HepG2 (cell line): ENCODE results near the gene TTC6. TPM values are rescaled to one million over a fixed set of nuclear protein-coding genes. Genes with fewer than 3 reads are reported as not detected.

Experiments
- AGO1 ChIP-seq: fragments of 200-400 bp; formaldehyde crosslinking; IDR thresholded peaks from 2 replicates; pipeline ENCODE4 v1.6.1; 2017; ENCODE audit warnings: mild to moderate bottlenecking, low read depth, low read length, moderate library complexity; ENCODE audit not compliant: poor library complexity, severe bottlenecking
- CCAR2 ChIP-seq: fragments of 200-400 bp; formaldehyde crosslinking; optimal IDR thresholded peaks from 2 replicates; pipeline ENCODE3; 2018; ENCODE audit warnings: low read depth, mild to moderate bottlenecking, low read length, moderate library complexity
- NR2F1 ChIP-seq, 2 experiments: fragments of 450-650 bp in 1 of 2; formaldehyde crosslinking in 1 of 2; IDR thresholded peaks; 2 replicates each; pipeline versions ENCODE4 v1.5.0 to v1.6.1; 2016 to 2020; ENCODE audit warnings: mild to moderate bottlenecking in 1 of 2, missing compliant biosample characterization in 1 of 2, missing genetic modification reagents in 1 of 2, moderate library complexity in 1 of 2
- SIX4 ChIP-seq: sonication (generic); formaldehyde crosslinking; IDR thresholded peaks from 2 replicates; pipeline ENCODE4 v1.4.0; 2020; ENCODE audit warnings: missing genetic modification reagents
- SYNCRIP ChIP-seq: fragments of 200-400 bp; formaldehyde crosslinking; IDR thresholded peaks from 2 replicates; pipeline ENCODE4 v1.6.1; 2018; ENCODE audit warnings: mild to moderate bottlenecking, low read depth, low read length; ENCODE audit not compliant: insufficient read depth
- ZC3H13 ChIP-seq: sonication (generic); formaldehyde crosslinking; IDR thresholded peaks from 2 replicates; pipeline ENCODE4 v1.8.1; 2023; ENCODE audit warnings: mild to moderate bottlenecking, missing genetic modification reagents, moderate library complexity
- ZNF263 ChIP-seq: sonication (generic); formaldehyde crosslinking; IDR thresholded peaks from 2 replicates; pipeline ENCODE4 v1.4.0; 2020; ENCODE audit warnings: missing genetic modification reagents
- ZNF30 ChIP-seq: sonication (generic); formaldehyde crosslinking; IDR thresholded peaks from 2 replicates; pipeline ENCODE4 v1.5.0; 2020; ENCODE audit warnings: mild to moderate bottlenecking, missing genetic modification reagents
- ZNF614 ChIP-seq: IDR thresholded peaks from 2 replicates; pipeline ENCODE4 v1.6.1; 2018; ENCODE audit warnings: missing biosample characterization, missing genetic modification reagents, inconsistent platforms, borderline replicate concordance
- ZNF619 ChIP-seq: sonication (generic); formaldehyde crosslinking; IDR thresholded peaks from 2 replicates; pipeline ENCODE4 v1.4.0; 2020; ENCODE audit warnings: mild to moderate bottlenecking, missing genetic modification reagents
- ZNF644 ChIP-seq: IDR thresholded peaks from 2 replicates; pipeline ENCODE4 v1.6.1; 2016; ENCODE audit warnings: low read depth
- ZNF775 ChIP-seq: sonication (generic); formaldehyde crosslinking; IDR thresholded peaks from 2 replicates; pipeline ENCODE4 v1.4.0; 2020; ENCODE audit warnings: missing genetic modification reagents, mild to moderate bottlenecking, moderate library complexity, borderline replicate concordance
- ZNF83 ChIP-seq: sonication (generic); formaldehyde crosslinking; IDR thresholded peaks from 2 replicates; pipeline ENCODE4 v1.4.0; 2020; ENCODE audit warnings: missing genetic modification reagents, mild to moderate bottlenecking, borderline replicate concordance
- polyA plus RNA-seq, 8 experiments: library from polyadenylated mRNA; depleted of rRNA in 3 of 8; stranded (reverse) in 7 of 8; unstranded in 1 of 8; fragments of >200 nt; fragmentation: Illumina TruSeq in 4 of 8; extraction: Trizol in 4 of 8; gene quantifications; 2 replicates each; pipeline versions ENCODE4 v1.2.1 to v1.2.3, GENCODE V29; 2011 to 2016; ENCODE audit warnings: low read depth in 4 of 8, missing spikeins in 1 of 8, mixed read lengths in 1 of 8; ENCODE audit not compliant: insufficient read depth in 1 of 8
- total RNA-seq, 5 experiments: library from RNA; depleted of rRNA; stranded (reverse); fragments of >200 nt; fragmentation: Illumina TruSeq; extraction: Trizol; gene quantifications; 2 replicates each; pipeline ENCODE4 v1.2.3, GENCODE V29; 2016; ENCODE audit warnings: low read depth in 1 of 5
- TF ChIP-seq, protein P1 (sequence below): sonication (generic); formaldehyde crosslinking; IDR thresholded peaks from 2 replicates; pipeline ENCODE4 v1.4.0; 2020; ENCODE audit warnings: missing genetic modification reagents
- TF ChIP-seq, protein P2 (sequence below), 2 experiments: sonication (generic) in 1 of 2; formaldehyde crosslinking in 1 of 2; IDR thresholded peaks; 2 replicates each; pipeline versions ENCODE4 v1.4.0 to v1.6.1; 2016 to 2020; ENCODE audit warnings: borderline replicate concordance in 1 of 2, low read depth in 1 of 2, mild to moderate bottlenecking in 1 of 2, missing genetic modification reagents in 1 of 2
- TF ChIP-seq, protein P3 (sequence below): sonication (generic); formaldehyde crosslinking; IDR thresholded peaks from 2 replicates; pipeline ENCODE4 v1.5.0; 2020; ENCODE audit warnings: missing genetic modification reagents
- TF ChIP-seq, protein P4 (sequence below): sonication (generic); formaldehyde crosslinking; IDR thresholded peaks from 2 replicates; pipeline ENCODE4 v1.4.0; 2020; ENCODE audit warnings: missing genetic modification reagents, low read depth, mild to moderate bottlenecking, borderline replicate concordance

The TTC6 gene
- total and polyA plus RNA-seq, 2 of the 13 experiments (the other 11 are each of a cell fraction or from before 2014, with no cell fraction given), result 9.3 to 27.4 TPM

DNA sequence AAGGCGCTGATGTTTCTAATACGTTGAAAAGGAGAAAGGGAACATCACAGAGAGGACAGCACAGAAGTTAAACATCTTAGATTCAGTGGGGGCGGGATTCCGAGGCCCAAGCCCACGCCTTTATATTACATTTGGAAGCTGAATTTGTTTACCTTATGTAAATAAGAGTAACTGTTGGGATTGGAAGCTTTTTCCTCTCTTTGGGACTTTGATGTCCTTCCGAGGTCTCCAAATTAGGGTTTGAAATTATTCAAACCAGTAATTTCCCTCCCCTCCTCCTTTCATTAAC is 6.8 kb upstream of the TTC6 start (continued):
- TF ChIP-seq, protein P1, sequence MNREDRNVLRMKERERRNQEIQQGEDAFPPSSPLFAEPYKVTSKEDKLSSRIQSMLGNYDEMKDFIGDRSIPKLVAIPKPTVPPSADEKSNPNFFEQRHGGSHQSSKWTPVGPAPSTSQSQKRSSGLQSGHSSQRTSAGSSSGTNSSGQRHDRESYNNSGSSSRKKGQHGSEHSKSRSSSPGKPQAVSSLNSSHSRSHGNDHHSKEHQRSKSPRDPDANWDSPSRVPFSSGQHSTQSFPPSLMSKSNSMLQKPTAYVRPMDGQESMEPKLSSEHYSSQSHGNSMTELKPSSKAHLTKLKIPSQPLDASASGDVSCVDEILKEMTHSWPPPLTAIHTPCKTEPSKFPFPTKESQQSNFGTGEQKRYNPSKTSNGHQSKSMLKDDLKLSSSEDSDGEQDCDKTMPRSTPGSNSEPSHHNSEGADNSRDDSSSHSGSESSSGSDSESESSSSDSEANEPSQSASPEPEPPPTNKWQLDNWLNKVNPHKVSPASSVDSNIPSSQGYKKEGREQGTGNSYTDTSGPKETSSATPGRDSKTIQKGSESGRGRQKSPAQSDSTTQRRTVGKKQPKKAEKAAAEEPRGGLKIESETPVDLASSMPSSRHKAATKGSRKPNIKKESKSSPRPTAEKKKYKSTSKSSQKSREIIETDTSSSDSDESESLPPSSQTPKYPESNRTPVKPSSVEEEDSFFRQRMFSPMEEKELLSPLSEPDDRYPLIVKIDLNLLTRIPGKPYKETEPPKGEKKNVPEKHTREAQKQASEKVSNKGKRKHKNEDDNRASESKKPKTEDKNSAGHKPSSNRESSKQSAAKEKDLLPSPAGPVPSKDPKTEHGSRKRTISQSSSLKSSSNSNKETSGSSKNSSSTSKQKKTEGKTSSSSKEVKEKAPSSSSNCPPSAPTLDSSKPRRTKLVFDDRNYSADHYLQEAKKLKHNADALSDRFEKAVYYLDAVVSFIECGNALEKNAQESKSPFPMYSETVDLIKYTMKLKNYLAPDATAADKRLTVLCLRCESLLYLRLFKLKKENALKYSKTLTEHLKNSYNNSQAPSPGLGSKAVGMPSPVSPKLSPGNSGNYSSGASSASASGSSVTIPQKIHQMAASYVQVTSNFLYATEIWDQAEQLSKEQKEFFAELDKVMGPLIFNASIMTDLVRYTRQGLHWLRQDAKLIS (CRISPR knock-in tag), result no peak; the same call in 1 of the 2 replicates
- no peak for TF ChIP-seq ZNF614 (CRISPR knock-in tag)
- TF ChIP-seq NR2F1 (CRISPR knock-in tag; IDR thresholded peaks at IDR 0.05), result no peak
- TF ChIP-seq CCAR2, result no peak
- no peak for TF ChIP-seq ZNF644 (CRISPR knock-in tag)
- peak; percentile 10; the same call in 1 of the 2 replicates for TF ChIP-seq ZNF775 (CRISPR knock-in tag)
- TF ChIP-seq, protein P2, sequence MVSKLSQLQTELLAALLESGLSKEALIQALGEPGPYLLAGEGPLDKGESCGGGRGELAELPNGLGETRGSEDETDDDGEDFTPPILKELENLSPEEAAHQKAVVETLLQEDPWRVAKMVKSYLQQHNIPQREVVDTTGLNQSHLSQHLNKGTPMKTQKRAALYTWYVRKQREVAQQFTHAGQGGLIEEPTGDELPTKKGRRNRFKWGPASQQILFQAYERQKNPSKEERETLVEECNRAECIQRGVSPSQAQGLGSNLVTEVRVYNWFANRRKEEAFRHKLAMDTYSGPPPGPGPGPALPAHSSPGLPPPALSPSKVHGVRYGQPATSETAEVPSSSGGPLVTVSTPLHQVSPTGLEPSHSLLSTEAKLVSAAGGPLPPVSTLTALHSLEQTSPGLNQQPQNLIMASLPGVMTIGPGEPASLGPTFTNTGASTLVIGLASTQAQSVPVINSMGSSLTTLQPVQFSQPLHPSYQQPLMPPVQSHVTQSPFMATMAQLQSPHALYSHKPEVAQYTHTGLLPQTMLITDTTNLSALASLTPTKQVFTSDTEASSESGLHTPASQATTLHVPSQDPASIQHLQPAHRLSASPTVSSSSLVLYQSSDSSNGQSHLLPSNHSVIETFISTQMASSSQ (IDR thresholded peaks at IDR 0.05; ENCODE audit: low read depth), result no peak
- TF ChIP-seq, protein P2 (CRISPR knock-in tag; IDR thresholded peaks at IDR 0.05; ENCODE audit: borderline replicate concordance), result no peak; the same call in 1 of the 2 replicates
- TF ChIP-seq SIX4 (CRISPR knock-in tag), result no peak
- TF ChIP-seq ZC3H13 (CRISPR knock-in tag), result no peak
- no peak for TF ChIP-seq ZNF263 (CRISPR knock-in tag)
- TF ChIP-seq, protein P3, sequence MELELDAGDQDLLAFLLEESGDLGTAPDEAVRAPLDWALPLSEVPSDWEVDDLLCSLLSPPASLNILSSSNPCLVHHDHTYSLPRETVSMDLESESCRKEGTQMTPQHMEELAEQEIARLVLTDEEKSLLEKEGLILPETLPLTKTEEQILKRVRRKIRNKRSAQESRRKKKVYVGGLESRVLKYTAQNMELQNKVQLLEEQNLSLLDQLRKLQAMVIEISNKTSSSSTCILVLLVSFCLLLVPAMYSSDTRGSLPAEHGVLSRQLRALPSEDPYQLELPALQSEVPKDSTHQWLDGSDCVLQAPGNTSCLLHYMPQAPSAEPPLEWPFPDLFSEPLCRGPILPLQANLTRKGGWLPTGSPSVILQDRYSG, result no peak
- 0 out of 2 replicates have a peak, but pooled peaks have one; percentile 12 for TF ChIP-seq ZNF619
- TF ChIP-seq, protein P4, sequence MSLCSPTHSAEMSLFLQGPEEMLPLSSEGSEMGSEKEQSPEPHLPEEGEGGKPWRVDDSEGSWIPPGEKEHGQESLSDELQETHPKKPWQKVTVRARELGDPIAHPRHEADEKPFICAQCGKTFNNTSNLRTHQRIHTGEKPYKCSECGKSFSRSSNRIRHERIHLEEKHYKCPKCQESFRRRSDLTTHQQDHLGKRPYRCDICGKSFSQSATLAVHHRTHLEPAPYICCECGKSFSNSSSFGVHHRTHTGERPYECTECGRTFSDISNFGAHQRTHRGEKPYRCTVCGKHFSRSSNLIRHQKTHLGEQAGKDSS (CRISPR knock-in tag), result no peak; the same call in none of the 2 replicates
- TF ChIP-seq ZNF30 (CRISPR knock-in tag), result no peak
- TF ChIP-seq ZNF83, result no peak; the same call in 1 of the 2 replicates
- no peak for TF ChIP-seq SYNCRIP
- TF ChIP-seq AGO1, result no peak
